ENCODE data around the gene NPIPB12. TPM values are rescaled to one million over a fixed set of nuclear protein-coding genes. Genes with fewer than 3 reads are reported as not detected.
A peak's percentile ranks its signal among the peaks of the same experiment; 100 is the strongest.
"Not testable (repeated sequence)": the region's sequence is repeated elsewhere in the genome, so short reads cannot be mapped to it uniquely, and the experiment has no call there.

NPIPB12 gene
- total and polyA plus RNA-seq, 4 donors, result 13.0 to 177 (median 72.4) TPM

- DNase-seq; H3K36me3 ChIP-seq (ENCODE audit: control insufficient read depth in 1 of 2, insufficient read depth in 2 of 2, low read length in 1 of 2); H3K4me3 ChIP-seq (ENCODE audit: low read length in 2 of 2); H3K9me3 ChIP-seq (ENCODE audit: control insufficient read depth, low read length); H3K27ac ChIP-seq (ENCODE audit: low read depth in 1 of 2, low read length in 2 of 2); H3K4me1 ChIP-seq (ENCODE audit: control insufficient read depth in 1 of 2, insufficient read depth in 2 of 2, low read length in 2 of 2); intact Hi-C loops (cut with DNase I); H3K27me3 ChIP-seq (ENCODE audit: control insufficient read depth in 1 of 2, insufficient read depth in 2 of 2, low read length in 1 of 2): not testable (repeated sequence)
- WGBS, 2 donors, result no CpG with 5 or more reads among the region's 9 CpGs
- ATAC-seq (ENCODE audit: low FRiP score), result peak; percentile 1
These were observed 45.6 kb downstream of the NPIPB12 start for GRCh38 chr16:29460647-29461030.

GRCh38 chr16:29459706-29460646 lies 46.2 kb downstream of the NPIPB12 start, which contains the start of gene SULT1A4:
Gene SULT1A4 (plus strand): TSS chr16:29459913. CDS start chr16:29461386, 1,473 bp downstream.
- H3K27me3 ChIP-seq (ENCODE audit: control insufficient read depth in 1 of 2, insufficient read depth in 2 of 2, low read length in 1 of 2); intact Hi-C loops (cut with DNase I); H3K4me3 ChIP-seq (ENCODE audit: low read length in 2 of 2); H3K27ac ChIP-seq (ENCODE audit: low read depth in 1 of 2, low read length in 2 of 2); H3K9me3 ChIP-seq (ENCODE audit: control insufficient read depth, low read length); H3K36me3 ChIP-seq (ENCODE audit: control insufficient read depth in 1 of 2, insufficient read depth in 2 of 2, low read length in 1 of 2); DNase-seq; H3K4me1 ChIP-seq (ENCODE audit: control insufficient read depth in 1 of 2, insufficient read depth in 2 of 2, low read length in 2 of 2): not testable (repeated sequence)
- no CpG with 5 or more reads among the region's 13 CpGs for WGBS, 2 donors
- ATAC-seq (ENCODE audit: low FRiP score), result peak; percentile 25

GRCh38 chr16:29457660-29458059 lies 48.5 kb downstream of the NPIPB12 start:
- ATAC-seq (ENCODE audit: low FRiP score); H3K27me3 ChIP-seq (ENCODE audit: control insufficient read depth in 1 of 2, insufficient read depth in 2 of 2, low read length in 1 of 2); H3K4me3 ChIP-seq (ENCODE audit: low read length in 2 of 2); intact Hi-C loops (cut with DNase I); H3K9me3 ChIP-seq (ENCODE audit: control insufficient read depth, low read length); H3K4me1 ChIP-seq (ENCODE audit: control insufficient read depth in 1 of 2, insufficient read depth in 2 of 2, low read length in 2 of 2); H3K36me3 ChIP-seq (ENCODE audit: control insufficient read depth in 1 of 2, insufficient read depth in 2 of 2, low read length in 1 of 2); H3K27ac ChIP-seq (ENCODE audit: low read depth in 1 of 2, low read length in 2 of 2): not testable (repeated sequence)
- WGBS, 2 donors, result 90 to 94% methylated on average over 1 of the region's 2 CpGs
- peak in 1 of 2 donors; percentile 4 for DNase-seq

- WGBS, 2 donors, result no CpG with 5 or more reads among the region's 29 CpGs
- H3K36me3 ChIP-seq (ENCODE audit: control insufficient read depth in 1 of 2, insufficient read depth in 2 of 2, low read length in 1 of 2); DNase-seq; H3K9me3 ChIP-seq (ENCODE audit: control insufficient read depth, low read length); H3K4me3 ChIP-seq (ENCODE audit: low read length in 2 of 2); intact Hi-C loops (cut with DNase I); H3K27ac ChIP-seq (ENCODE audit: low read depth in 1 of 2, low read length in 2 of 2); H3K27me3 ChIP-seq (ENCODE audit: control insufficient read depth in 1 of 2, insufficient read depth in 2 of 2, low read length in 1 of 2); H3K4me1 ChIP-seq (ENCODE audit: control insufficient read depth in 1 of 2, insufficient read depth in 2 of 2, low read length in 2 of 2): not testable (repeated sequence)
- peak; percentile 90 for ATAC-seq (ENCODE audit: low FRiP score)
These were observed 51.4 kb downstream of the NPIPB12 start for GRCh38 chr16:29454828-29455227.

GRCh38 chr16:29454269-29454668 lies 51.9 kb downstream of the NPIPB12 start, which contains the start of the genes BOLA2 and SLX1B:
Gene BOLA2 (minus strand): TSS chr16:29454351. CDS start chr16:29454253, 98 bp downstream.
Gene SLX1B (plus strand): TSS chr16:29454533.
- DNase-seq; intact Hi-C loops (cut with DNase I); H3K9me3 ChIP-seq (ENCODE audit: control insufficient read depth, low read length); H3K27me3 ChIP-seq (ENCODE audit: control insufficient read depth in 1 of 2, insufficient read depth in 2 of 2, low read length in 1 of 2); H3K4me3 ChIP-seq (ENCODE audit: low read length in 2 of 2); H3K4me1 ChIP-seq (ENCODE audit: control insufficient read depth in 1 of 2, insufficient read depth in 2 of 2, low read length in 2 of 2); H3K36me3 ChIP-seq (ENCODE audit: control insufficient read depth in 1 of 2, insufficient read depth in 2 of 2, low read length in 1 of 2); H3K27ac ChIP-seq (ENCODE audit: low read depth in 1 of 2, low read length in 2 of 2): not testable (repeated sequence)
- WGBS, 2 donors, result no CpG with 5 or more reads among the region's 33 CpGs
- ATAC-seq (ENCODE audit: low FRiP score), result peak; percentile 99

DNA sequence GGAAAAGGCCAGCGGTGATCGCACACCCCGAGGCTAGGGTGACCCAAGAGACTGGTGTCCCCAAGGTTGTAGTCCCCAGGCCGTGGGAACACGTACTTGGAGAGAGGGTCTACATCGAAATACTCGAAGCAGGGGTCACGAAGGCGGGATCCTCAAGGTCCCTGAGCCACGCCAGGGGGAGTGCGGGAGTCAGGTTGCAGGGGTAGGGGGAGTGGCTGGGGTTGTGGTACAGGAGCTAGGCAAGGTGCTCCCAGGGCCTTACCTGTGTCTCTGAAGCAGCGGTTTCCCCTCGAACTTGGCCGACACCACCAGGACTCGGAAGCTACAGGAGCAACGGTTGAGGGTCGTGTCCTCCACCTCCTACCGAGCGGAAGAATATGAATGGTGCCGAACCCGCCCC lies 52.5 kb downstream of the NPIPB12 start:
- H3K27ac ChIP-seq (ENCODE audit: low read depth in 1 of 2, low read length in 2 of 2); H3K9me3 ChIP-seq (ENCODE audit: control insufficient read depth, low read length); DNase-seq; H3K36me3 ChIP-seq (ENCODE audit: control insufficient read depth in 1 of 2, insufficient read depth in 2 of 2, low read length in 1 of 2); H3K4me3 ChIP-seq (ENCODE audit: low read length in 2 of 2); intact Hi-C loops (cut with DNase I); H3K4me1 ChIP-seq (ENCODE audit: control insufficient read depth in 1 of 2, insufficient read depth in 2 of 2, low read length in 2 of 2); H3K27me3 ChIP-seq (ENCODE audit: control insufficient read depth in 1 of 2, insufficient read depth in 2 of 2, low read length in 1 of 2): not testable (repeated sequence)
- peak; percentile 11 for ATAC-seq (ENCODE audit: low FRiP score)
- no CpG with 5 or more reads among the region's 21 CpGs for WGBS, 2 donors

Other genes starting within 250 kb of the NPIPB12 start
- 1 to 10 TPM; 1.1 to 2.0 TPM for gene NPIPB11, start 99.7 kb downstream of the NPIPB12 start, total RNA-seq
- gene NPIPB11, start 99.7 kb downstream of the NPIPB12 start, polyA plus RNA-seq, result 1 to 10 TPM in 1 of 2 donors, not detected in 1; 3.3 TPM
- 10 to 100 TPM in 1 of 2 donors, 1 to 10 TPM in 1; 4.2 to 10.2 TPM for gene BOLA2, start 52.1 kb downstream of the NPIPB12 start, total RNA-seq
- 10 to 100 TPM; 12.4 to 19.3 TPM for gene BOLA2, start 52.1 kb downstream of the NPIPB12 start, polyA plus RNA-seq
- 10 to 100 TPM; 12.5 to 14.7 TPM for gene SLX1B, start 51.9 kb downstream of the NPIPB12 start, total RNA-seq
- 10 to 100 TPM in 1 of 2 donors, 1 to 10 TPM in 1; 9.5 to 11.8 TPM for gene SLX1B, start 51.9 kb downstream of the NPIPB12 start, polyA plus RNA-seq
- 1 to 10 TPM; 4.8 to 8.2 TPM for gene SULT1A4, start 46.5 kb downstream of the NPIPB12 start, total RNA-seq
- 10 to 100 TPM in 1 of 2 donors, 1 to 10 TPM in 1; 9.5 to 86.1 TPM for gene SULT1A4, start 46.5 kb downstream of the NPIPB12 start, polyA plus RNA-seq
- gene SPN, start 156.8 kb upstream of the NPIPB12 start, total RNA-seq, result 1 to 10 TPM; 2.5 to 5.2 TPM
- under 1 TPM in 1 of 2 donors, not detected in 1; 0.88 TPM for gene SPN, start 156.8 kb upstream of the NPIPB12 start, polyA plus RNA-seq
- gene QPRT, start 172.8 kb upstream of the NPIPB12 start, total RNA-seq, result 1 to 10 TPM; 1.6 to 4.4 TPM
- gene QPRT, start 172.8 kb upstream of the NPIPB12 start, polyA plus RNA-seq, result 1 to 10 TPM in 1 of 2 donors, under 1 TPM in 1; 0.61 to 6.1 TPM
- 1 to 10 TPM; 2.6 to 3.1 TPM for gene C16orf54, start 239.6 kb upstream of the NPIPB12 start, total RNA-seq
- 1 to 10 TPM in 1 of 2 donors, under 1 TPM in 1; 0.28 to 1.1 TPM for gene C16orf54, start 239.6 kb upstream of the NPIPB12 start, polyA plus RNA-seq